ENCODE data around the gene ARL14.

Gene ARL14

DNA sequence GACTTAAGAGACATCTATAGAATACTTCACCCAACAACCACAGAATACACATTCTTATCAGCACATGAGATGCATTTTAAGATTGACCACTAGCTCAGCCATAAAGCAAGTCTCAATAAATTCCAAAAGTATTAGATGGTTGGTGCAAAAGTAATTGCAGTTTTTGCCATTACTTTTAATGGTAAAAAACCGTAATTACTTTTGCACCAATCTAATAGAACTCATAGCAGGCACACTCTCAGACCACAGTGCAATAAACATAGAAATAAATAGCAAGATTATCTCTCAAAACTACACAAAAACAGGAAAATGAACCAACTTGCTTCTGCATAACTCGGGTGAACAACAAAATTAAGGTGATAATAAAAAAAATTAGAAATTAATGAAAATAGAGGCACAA lies 45.4 kb downstream of the ARL14 start:
- DNase-seq (ENCODE audit: low read depth) = no peak

DNA sequence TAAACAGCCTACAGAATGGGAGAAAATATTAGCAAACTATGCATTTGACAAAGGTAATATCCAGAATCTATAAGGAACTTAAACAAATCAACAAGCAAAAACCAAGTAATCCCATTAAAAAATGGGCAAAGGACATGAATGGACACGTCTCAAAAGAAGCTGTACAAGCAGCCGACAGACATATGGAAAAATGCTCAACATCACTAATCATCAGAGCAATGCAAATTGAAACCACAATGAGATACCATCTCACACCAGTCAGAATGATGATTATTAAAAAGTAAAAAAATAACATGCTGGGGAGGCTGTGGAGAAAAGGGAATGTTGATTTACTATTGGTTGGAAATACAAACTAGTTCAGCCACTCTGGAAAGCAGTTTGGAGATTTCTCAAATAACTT lies 48.4 kb downstream of the ARL14 start:
- DNase-seq (ENCODE audit: low read depth) = no peak
